HepG2 (cell line): ENCODE results near the gene PPP4C. TPM values are rescaled to one million over a fixed set of nuclear protein-coding genes. Genes with fewer than 3 reads are reported as not detected.

Experiments used
- AGO1 ChIP-seq: fragments of 200-400 bp; formaldehyde crosslinking; IDR thresholded peaks from 2 replicates; pipeline ENCODE4 v1.6.1; 2017; ENCODE audit warnings: mild to moderate bottlenecking, low read depth, low read length, moderate library complexity; ENCODE audit not compliant: poor library complexity, severe bottlenecking
- AKAP8 ChIP-seq: sonication (generic); formaldehyde crosslinking; IDR thresholded peaks from 2 replicates; pipeline ENCODE4 v1.5.1; 2020; ENCODE audit warnings: mild to moderate bottlenecking, missing genetic modification reagents
- ATF3 ChIP-seq: sonication (generic); formaldehyde crosslinking; IDR thresholded peaks from 2 replicates; pipeline ENCODE4 v1.4.0; 2020; ENCODE audit warnings: missing genetic modification reagents
- CEBPZ ChIP-seq: IDR thresholded peaks from 2 replicates; pipeline ENCODE4 v1.6.1; 2012; ENCODE audit warnings: low read length, improper control_type of control experiment
- CSRNP2 ChIP-seq: sonication (generic); formaldehyde crosslinking; conservative IDR thresholded peaks from 2 replicates; pipeline ENCODE4 v1.8.0; 2022; ENCODE audit warnings: low read depth, missing genetic modification reagents
- DNMT1 ChIP-seq: sonication (generic); formaldehyde crosslinking; IDR thresholded peaks from 2 replicates; pipeline ENCODE4 v1.5.1; 2020; ENCODE audit warnings: mild to moderate bottlenecking, missing genetic modification reagents
- GATA4 ChIP-seq: sonication (generic); IDR thresholded peaks from 2 replicates; pipeline ENCODE4 v1.6.1; 2016; ENCODE audit warnings: antibody characterized with exemption, low read depth, borderline replicate concordance
- LBX2 ChIP-seq: sonication (generic); formaldehyde crosslinking; IDR thresholded peaks from 2 replicates; pipeline ENCODE4 v1.5.0; 2020; ENCODE audit warnings: missing genetic modification reagents, mild to moderate bottlenecking, borderline replicate concordance
- LCORL ChIP-seq, 2 experiments: fragments of 450-650 bp in 1 of 2; sonication (generic) in 1 of 2; formaldehyde crosslinking in 1 of 2; IDR thresholded peaks; 2 replicates each; pipeline versions ENCODE4 v1.5.0 to v1.6.1; 2017 to 2020; ENCODE audit warnings: antibody characterized with exemption in 1 of 2, missing genetic modification reagents in 1 of 2
- MAFG ChIP-seq: sonication (generic); formaldehyde crosslinking; IDR thresholded peaks from 2 replicates; pipeline ENCODE4 v1.5.1; 2020; ENCODE audit warnings: mild to moderate bottlenecking, missing genetic modification reagents
- MIER3 ChIP-seq: IDR thresholded peaks from 2 replicates; pipeline ENCODE4 v1.6.1; 2016; ENCODE audit warnings: missing compliant biosample characterization, borderline replicate concordance
- NCOR1 ChIP-seq: fragments of 200-600 bp; sonication (generic); IDR thresholded peaks from 2 replicates; pipeline ENCODE4 v1.7.0; 2017; ENCODE audit warnings: antibody characterized with exemption, low read length, borderline replicate concordance
- NR3C1 ChIP-seq: sonication (generic); formaldehyde crosslinking; IDR thresholded peaks from 2 replicates; pipeline ENCODE4 v1.4.0; 2020; ENCODE audit warnings: missing genetic modification reagents
- PCBP1 ChIP-seq: fragments of 200-400 bp; formaldehyde crosslinking; IDR thresholded peaks from 2 replicates; pipeline ENCODE4 v1.6.1; 2017; ENCODE audit warnings: mild to moderate bottlenecking, low read depth, low read length, borderline replicate concordance
- PLSCR1 ChIP-seq: sonication (generic); formaldehyde crosslinking; IDR thresholded peaks from 2 replicates; pipeline ENCODE4 v1.5.0; 2020; ENCODE audit warnings: missing genetic modification reagents, mild to moderate bottlenecking, borderline replicate concordance
- RFX3 ChIP-seq: IDR thresholded peaks from 2 replicates; pipeline ENCODE4 v1.6.1; 2016; ENCODE audit warnings: missing biosample characterization, missing genetic modification reagents
- SMARCC2 ChIP-seq: fragments of 450-650 bp; IDR thresholded peaks from 2 replicates; pipeline ENCODE4 v1.6.1; 2017; ENCODE audit warnings: antibody characterized with exemption, mild to moderate bottlenecking
- SP140L ChIP-seq: sonication (generic); formaldehyde crosslinking; IDR thresholded peaks from 2 replicates; pipeline ENCODE4 v1.4.0; 2020; ENCODE audit warnings: missing genetic modification reagents, borderline replicate concordance
- SPEN ChIP-seq: sonication (generic); formaldehyde crosslinking; IDR thresholded peaks from 2 replicates; pipeline ENCODE4 v1.5.1; 2020; ENCODE audit warnings: low read depth, mild to moderate bottlenecking, missing genetic modification reagents
- SRSF1 ChIP-seq: fragments of 200-400 bp; formaldehyde crosslinking; optimal IDR thresholded peaks from 2 replicates; pipeline ENCODE3; 2017; ENCODE audit warnings: mild to moderate bottlenecking, low read depth, low read length, moderate library complexity
- ZNF235 ChIP-seq: sonication (generic); formaldehyde crosslinking; IDR thresholded peaks from 2 replicates; pipeline ENCODE4 v1.8.1; 2023; ENCODE audit warnings: mild to moderate bottlenecking, missing genetic modification reagents, borderline replicate concordance
- ZNF577 ChIP-seq: sonication (generic); formaldehyde crosslinking; IDR thresholded peaks from 2 replicates; pipeline ENCODE4 v1.4.0; 2020; ENCODE audit warnings: mild to moderate bottlenecking, low read depth, missing genetic modification reagents, borderline replicate concordance
- ZNF747 ChIP-seq: sonication (generic); formaldehyde crosslinking; IDR thresholded peaks from 2 replicates; pipeline ENCODE4 v1.8.1; 2023; ENCODE audit warnings: missing genetic modification reagents, mild to moderate bottlenecking, borderline replicate concordance
- polyA plus RNA-seq, 8 experiments: library from polyadenylated mRNA; depleted of rRNA in 3 of 8; stranded (reverse) in 7 of 8; unstranded in 1 of 8; fragments of >200 nt; fragmentation: Illumina TruSeq in 4 of 8; extraction: Trizol in 4 of 8; gene quantifications; 2 replicates each; pipeline versions ENCODE4 v1.2.1 to v1.2.3, GENCODE V29; 2011 to 2016; ENCODE audit warnings: low read depth in 4 of 8, missing spikeins in 1 of 8, mixed read lengths in 1 of 8; ENCODE audit not compliant: insufficient read depth in 1 of 8
- total RNA-seq, 5 experiments: library from RNA; depleted of rRNA; stranded (reverse); fragments of >200 nt; fragmentation: Illumina TruSeq; extraction: Trizol; gene quantifications; 2 replicates each; pipeline ENCODE4 v1.2.3, GENCODE V29; 2016; ENCODE audit warnings: low read depth in 1 of 5

PPP4C gene
- total and polyA plus RNA-seq, 2 of the 13 experiments (the other 11 are each of a cell fraction or from before 2014, with no cell fraction given): 176 to 220 TPM

GRCh38 chr16:30063893-30064728 lies 11.7 kb upstream of the PPP4C start (continued):
- TF ChIP-seq ZNF235 (CRISPR knock-in tag): no peak
- TF ChIP-seq NR3C1 (CRISPR knock-in tag): no peak
- no peak for TF ChIP-seq LBX2
- peak; percentile 91 for TF ChIP-seq AGO1
- TF ChIP-seq ZNF577 (CRISPR knock-in tag): no peak
- peak; percentile 85; the same call in 1 of the 2 replicates for TF ChIP-seq MIER3 (CRISPR knock-in tag)
- no peak for TF ChIP-seq RFX3
- TF ChIP-seq SMARCC2: no peak
- TF ChIP-seq AKAP8: no peak
- no peak for TF ChIP-seq SP140L (CRISPR knock-in tag)
- TF ChIP-seq MAFG (CRISPR knock-in tag): no peak
- no peak for TF ChIP-seq ATF3 (CRISPR knock-in tag)
- TF ChIP-seq CEBPZ: no peak
- no peak for TF ChIP-seq LCORL (IDR thresholded peaks at IDR 0.05)
- peak; percentile 79 for TF ChIP-seq LCORL (CRISPR knock-in tag; IDR thresholded peaks at IDR 0.05)
- TF ChIP-seq CSRNP2 (CRISPR knock-in tag): no peak
- no peak for TF ChIP-seq DNMT1 (CRISPR knock-in tag)
- peak; percentile 41; the same call in 1 of the 2 replicates for TF ChIP-seq GATA4
- TF ChIP-seq PLSCR1 (CRISPR knock-in tag): no peak
- TF ChIP-seq NCOR1: no peak
- TF ChIP-seq PCBP1: no peak
- TF ChIP-seq ZNF747 (CRISPR knock-in tag): no peak; the same call in 1 of the 2 replicates
- no peak for TF ChIP-seq SRSF1
- TF ChIP-seq SPEN (CRISPR knock-in tag): 0 out of 2 replicates have a peak, but pooled peaks have one; percentile 19
